HCEC 1CT (cell line): ENCODE results near the gene YBX2.

Experiments used
- DNase-seq: peaks from one replicate; pipeline ENCODE4 v3.0.0-alpha.2; 2017

The YBX2 gene

GRCh38 chr17:7295230-7296180 is 1.1 kb upstream of the YBX2 start:
- DNase-seq, result no peak

- DNase-seq, result no peak
These were observed 424 bp downstream of the YBX2 start for GRCh38 chr17:7293816-7294613.

- no peak for DNase-seq
These were observed 1.3 kb downstream of the YBX2 start for GRCh38 chr17:7293159-7293558.

GRCh38 chr17:7292729-7293128 is 1.7 kb downstream of the YBX2 start:
- DNase-seq, result no peak

- no peak for DNase-seq
These were observed 2.2 kb downstream of the YBX2 start for GRCh38 chr17:7292194-7292593.

GRCh38 chr17:7290685-7291084 is 3.8 kb downstream of the YBX2 start:
- no peak for DNase-seq

- no peak for DNase-seq
These were observed 4.3 kb downstream of the YBX2 start for GRCh38 chr17:7290166-7290565.

GRCh38 chr17:7289256-7290032 is 5.0 kb downstream of the YBX2 start:
- DNase-seq, result no peak

GRCh38 chr17:7285679-7286078 is 8.8 kb downstream of the YBX2 start:
- no peak for DNase-seq

GRCh38 chr17:7284911-7285310 is 9.5 kb downstream of the YBX2 start:
- no peak for DNase-seq

GRCh38 chr17:7283471-7284216 is 10.8 kb downstream of the YBX2 start:
- DNase-seq, result no peak

- peak; percentile 29 for DNase-seq
These were observed 11.6 kb downstream of the YBX2 start for GRCh38 chr17:7282752-7283321.

- DNase-seq, result no peak
These were observed 12.3 kb downstream of the YBX2 start for GRCh38 chr17:7281953-7282751.

GRCh38 chr17:7281074-7281952 is 13.1 kb downstream of the YBX2 start, which contains the start of gene SLC2A4:
TSS of gene SLC2A4 (plus strand) at chr17:7281718. CDS start at chr17:7281935, 217 bp downstream.
- DNase-seq, result peak; percentile 90

- DNase-seq, result peak; percentile 71
These were observed 13.8 kb downstream of the YBX2 start for GRCh38 chr17:7280519-7281073.

GRCh38 chr17:7279448-7279847 is 15.0 kb downstream of the YBX2 start:
- no peak for DNase-seq

GRCh38 chr17:7266784-7267183 is 27.7 kb downstream of the YBX2 start:
- peak; percentile 26 for DNase-seq

GRCh38 chr17:7263801-7264078 is 30.7 kb downstream of the YBX2 start:
- no peak for DNase-seq

GRCh38 chr17:7262935-7263800 is 31.3 kb downstream of the YBX2 start:
- no peak for DNase-seq
